GM19324 (cell line): Measurements from ENCODE around the gene CCDC85B.
A peak's percentile ranks its signal among the peaks of the same experiment; 100 is the strongest.
"Not testable (repeated sequence)": the region's sequence is repeated elsewhere in the genome, so short reads cannot be mapped to it uniquely, and the experiment has no call there.

Experiments
- ATAC-seq: cut with Tn5 transposase; IDR thresholded peaks from one replicate; pipeline ENCODE4 v1.9.1; 2021; ENCODE audit warnings: mild to moderate bottlenecking, moderate library complexity; ENCODE audit not compliant: unreplicated experiment, low FRiP score

Gene CCDC85B

DNA sequence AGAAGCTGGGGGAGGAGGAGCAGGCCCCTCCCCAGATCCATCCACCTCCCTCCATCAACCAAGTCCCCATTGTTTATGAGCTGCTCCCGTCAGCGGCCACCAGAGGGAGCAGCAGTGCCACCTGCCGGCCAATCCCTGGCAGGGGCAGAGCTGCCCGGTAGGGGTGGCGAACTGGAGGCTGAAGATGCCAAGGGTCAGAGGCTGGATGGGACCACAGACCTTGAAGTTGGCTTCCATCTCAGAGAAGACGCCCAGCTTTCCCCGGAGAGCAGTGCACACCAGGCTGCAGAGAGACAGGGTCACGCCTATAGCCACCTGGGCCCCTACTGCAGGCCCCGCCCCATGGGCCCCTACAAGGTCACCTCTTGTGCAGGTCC lies 5.8 kb upstream of the CCDC85B start:
- ATAC-seq: no peak

DNA sequence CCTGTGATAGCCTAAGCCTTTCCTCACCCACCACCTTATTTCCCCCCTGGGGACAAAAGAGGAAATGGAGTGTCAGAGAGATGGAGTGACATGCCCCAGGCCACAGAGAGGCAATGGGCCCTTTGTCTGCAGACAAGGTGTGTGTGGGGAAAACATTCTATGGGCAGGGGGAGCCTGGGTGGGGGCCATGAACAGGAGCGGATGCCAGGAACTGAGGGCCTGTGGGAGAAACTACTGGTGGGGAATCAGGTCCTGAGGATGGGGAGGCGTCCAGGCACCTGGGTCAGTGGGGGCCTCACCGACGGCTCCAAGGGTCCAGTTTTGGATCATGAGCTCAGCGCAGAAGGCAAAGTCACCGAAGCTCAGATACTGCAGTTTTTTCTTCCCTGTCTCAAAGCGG lies 5.2 kb upstream of the CCDC85B start:
- ATAC-seq: no peak

GRCh38 chr11:65885808-65886536 lies 4.5 kb upstream of the CCDC85B start:
- no peak for ATAC-seq

- no peak for ATAC-seq
These were observed 3.4 kb upstream of the CCDC85B start for GRCh38 chr11:65886826-65887722.

DNA sequence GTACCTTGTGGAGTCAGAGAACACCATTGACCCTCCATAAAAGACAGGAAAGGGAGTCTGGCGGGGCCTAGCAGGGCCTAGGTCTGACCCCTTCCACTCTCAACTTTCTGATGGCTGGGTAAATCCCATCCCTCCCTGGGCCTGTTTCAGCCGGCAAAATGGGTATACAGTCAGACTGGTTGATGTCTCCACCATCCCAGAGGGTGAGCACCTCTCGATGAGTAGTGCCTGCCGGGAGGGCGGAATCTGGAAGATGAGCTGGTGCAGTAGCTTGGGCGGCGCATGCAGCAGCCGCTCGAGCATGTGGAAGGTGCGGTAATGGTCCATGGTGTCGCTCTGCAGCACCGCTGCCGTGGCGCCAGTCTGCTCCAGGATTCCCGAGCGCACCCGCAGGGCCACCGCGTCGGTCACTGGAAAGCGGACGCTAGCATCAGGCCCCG lies 2.7 kb upstream of the CCDC85B start:
- ATAC-seq: no peak

DNA sequence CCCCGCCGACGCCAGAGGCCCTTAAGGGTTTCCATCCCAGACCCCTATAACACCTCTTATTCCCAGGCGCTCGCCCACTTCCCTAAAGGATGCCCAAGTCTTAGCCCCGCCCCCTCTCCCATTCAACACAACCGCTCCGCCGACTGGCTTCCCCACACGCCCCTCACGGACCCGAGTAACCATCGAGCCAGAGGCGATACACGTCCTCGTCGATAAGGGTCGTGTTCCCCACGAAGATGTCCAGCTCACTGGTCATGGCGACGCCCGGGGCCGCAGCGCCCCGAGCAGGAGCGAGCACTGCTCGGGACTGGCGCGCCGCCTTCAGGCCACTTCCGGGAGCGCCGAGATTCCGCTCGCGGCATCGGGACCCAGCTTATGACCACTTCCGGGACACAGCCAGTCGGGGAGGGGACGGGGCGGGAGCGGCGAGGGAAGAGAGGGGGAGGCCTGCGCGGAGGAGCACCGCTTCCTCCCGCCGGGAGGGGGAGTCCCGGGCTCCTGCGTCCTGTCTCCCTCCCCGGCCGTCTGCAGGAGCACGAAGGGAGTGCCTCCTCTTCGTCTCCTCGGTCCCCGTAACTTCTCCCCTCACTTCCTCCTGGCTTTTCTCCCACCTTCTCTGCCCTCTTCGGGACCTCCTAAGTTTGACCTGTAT lies 2.2 kb upstream of the CCDC85B start, which contains the start of gene FIBP:
Gene FIBP (minus strand): TSS at position 309 of the 652 bp plus-strand sequence. CDS start 53 bp downstream, at position 256.
- peak; percentile 53 for ATAC-seq

- no peak for ATAC-seq
These were observed 1.0 kb downstream of the CCDC85B start for GRCh38 chr11:65891219-65892136.

GRCh38 chr11:65892137-65892540 lies 1.7 kb downstream of the CCDC85B start:
- ATAC-seq: not testable (repeated sequence)

- ATAC-seq: no peak
These were observed 2.3 kb downstream of the CCDC85B start for GRCh38 chr11:65892661-65893317.

- no peak for ATAC-seq
These were observed 3.6 kb downstream of the CCDC85B start for GRCh38 chr11:65894034-65894591.

GRCh38 chr11:65895482-65895981 lies 5.1 kb downstream of the CCDC85B start:
- ATAC-seq: no peak

- ATAC-seq: no peak
These were observed 5.8 kb downstream of the CCDC85B start for GRCh38 chr11:65896034-65896999.

- no peak for ATAC-seq
These were observed 6.6 kb downstream of the CCDC85B start for GRCh38 chr11:65897020-65897471.

- no peak for ATAC-seq
These were observed 8.3 kb downstream of the CCDC85B start for GRCh38 chr11:65898656-65899355.

- no peak for ATAC-seq
These were observed 9.1 kb downstream of the CCDC85B start for GRCh38 chr11:65899356-65900124.

DNA sequence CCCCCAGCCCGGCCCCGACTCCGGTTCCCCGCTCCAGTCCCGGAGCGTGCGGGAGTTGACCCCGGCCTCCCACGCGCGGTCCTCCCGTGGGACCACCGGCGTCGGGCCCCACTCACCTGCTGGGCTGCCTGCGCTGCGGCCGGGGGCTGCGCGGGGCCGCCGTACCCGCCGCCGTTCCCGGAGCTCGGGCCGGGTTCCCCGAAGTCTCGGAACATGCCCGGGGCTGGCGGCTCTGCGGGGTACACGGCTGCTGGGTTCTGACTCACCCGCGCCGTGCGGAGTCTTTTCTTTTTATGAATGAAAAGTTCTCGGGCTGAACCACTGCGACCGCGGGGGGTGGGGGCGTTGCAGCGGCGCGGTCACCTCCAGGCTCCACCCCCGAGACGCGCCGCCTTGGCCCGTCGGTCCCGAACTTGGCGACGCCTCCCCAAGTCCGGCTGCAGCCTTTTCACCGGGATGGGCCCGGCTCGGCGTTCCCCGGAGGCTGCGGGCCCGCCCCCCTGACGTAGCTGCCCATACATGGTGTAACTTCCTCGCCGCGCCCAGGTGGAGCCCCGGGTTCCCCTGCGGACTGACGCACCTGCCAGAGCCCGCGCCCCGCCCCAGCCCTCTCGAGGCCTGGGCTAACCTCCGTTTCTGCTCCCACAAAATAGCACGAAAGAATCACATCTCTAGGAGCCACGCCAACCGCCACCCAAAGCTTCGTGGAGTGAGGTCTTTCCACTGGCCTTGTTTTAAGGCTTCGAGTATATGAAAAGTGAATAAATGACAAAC lies 9.8 kb downstream of the CCDC85B start, which contains the start of gene FOSL1:
Gene FOSL1 (minus strand): TSS at position 264 of the 774 bp plus-strand sequence. CDS start 49 bp downstream, at position 215.
- ATAC-seq: peak; percentile 80
